C4-2B (cell line): Measurements from ENCODE around the gene OLA1.

ENCODE experiments used
- CTCF ChIP-seq: fragments of 450-650 bp; conservative IDR thresholded peaks from 2 replicates; pipeline ENCODE4 v1.5.1; 2017; ENCODE audit warnings: mild to moderate bottlenecking
- ZFX ChIP-seq: fragments of 450-650 bp; IDR thresholded peaks from 2 replicates; pipeline ENCODE4 v1.6.1; 2017

GRCh38 chr2:174181368-174181767, 67.0 kb downstream of the OLA1 start:
- TF ChIP-seq CTCF (no peak), ZFX (no peak)
